ENCODE data around the gene IVD. TPM values are rescaled to one million over a fixed set of nuclear protein-coding genes. Genes with fewer than 3 reads are reported as not detected.

IVD gene
- total and polyA plus RNA-seq, 2 experiments from 2014 or later: 96.1 to 114 TPM

- Histone ChIP-seq H3K27me3 (no peaks in the 10 kb centered on the region), H3K4me3 (no peak overlapping the region), H3K36me3 (peaks cover 22% of the 10 kb centered on the region), H3K9me3 (ENCODE audit: low read depth) (no peaks in the 10 kb centered on the region), H3K4me1 (ENCODE audit: low read depth) (peaks cover 5% of the 10 kb centered on the region), H3K27ac (no peak overlapping the region)
- DNase-seq (ENCODE audit: low read depth in 1 of 2, low spot score in 1 of 2): no peak
- TF ChIP-seq CTCF (IDR thresholded peaks at IDR 0.05; ENCODE audit: low read depth, low read length): no peak
Measured at GRCh38 chr15:40468898-40469331, 63.3 kb downstream of the IVD start.

- DNase-seq (ENCODE audit: low read depth in 1 of 2, low spot score in 1 of 2): peak; percentile 15 to 17
- Histone ChIP-seq H3K27ac (peak overlapping the region; percentile 82), H3K9me3 (ENCODE audit: low read depth) (no peaks in the 10 kb centered on the region), H3K27me3 (no peaks in the 10 kb centered on the region), H3K36me3 (peaks cover 14% of the 10 kb centered on the region), H3K4me1 (ENCODE audit: low read depth) (peaks cover 5% of the 10 kb centered on the region), H3K4me3 (no peak overlapping the region)
- no peak for TF ChIP-seq CTCF (IDR thresholded peaks at IDR 0.05; ENCODE audit: low read depth, low read length)
Measured at GRCh38 chr15:40469776-40470390, 64.3 kb downstream of the IVD start.

GRCh38 chr15:40470423-40471104 is 65.0 kb downstream of the IVD start, which contains the start of gene CHST14:
Gene CHST14, plus strand, starts transcription at chr15:40470984. Its CDS starts 230 bp downstream, at chr15:40471214.
- DNase-seq (ENCODE audit: low read depth in 1 of 2, low spot score in 1 of 2): peak; percentile 58 to 87
- Histone ChIP-seq H3K4me3 (peak within 1 kb of the TSS; percentile 71), H3K27me3 (no peaks in the 10 kb centered on the region), H3K36me3 (peaks cover 7% of the 10 kb centered on the region), H3K27ac (peak within 1 kb of the TSS; percentile 82), H3K9me3 (ENCODE audit: low read depth) (no peaks in the 10 kb centered on the region), H3K4me1 (ENCODE audit: low read depth) (peaks cover 5% of the 10 kb centered on the region)
- TF ChIP-seq CTCF (IDR thresholded peaks at IDR 0.05; ENCODE audit: low read depth, low read length): no peak

Other genes with a start within 250 kb of the IVD start
- 20.6 and 157 TPM in 2 replicates for gene BUB1B, start 244.7 kb upstream of the IVD start, total RNA-seq
- 10.1 and 41.0 TPM in 2 replicates for gene BUB1B, start 244.7 kb upstream of the IVD start, polyA plus RNA-seq
- 9.7 and 18.7 TPM in 2 replicates for gene PAK6, start 166.7 kb upstream of the IVD start, total RNA-seq
- gene PAK6, start 166.7 kb upstream of the IVD start, polyA plus RNA-seq: 4.2 and 8.3 TPM in 2 replicates
- gene ANKRD63, start 122.7 kb upstream of the IVD start, total RNA-seq: 24.4 and 104 TPM in 2 replicates
- gene ANKRD63, start 122.7 kb upstream of the IVD start, polyA plus RNA-seq: 13.7 and 45.7 TPM in 2 replicates
- gene PLCB2, start 97.9 kb upstream of the IVD start, total RNA-seq: 16.9 and 41.2 TPM in 2 replicates
- 28.3 and 45.9 TPM in 2 replicates for gene PLCB2, start 97.9 kb upstream of the IVD start, polyA plus RNA-seq
- gene INAFM2, start 82.1 kb upstream of the IVD start, total RNA-seq: 133 and 217 TPM in 2 replicates
- 186 and 330 TPM in 2 replicates for gene INAFM2, start 82.1 kb upstream of the IVD start, polyA plus RNA-seq
- 8.2 and 9.6 TPM in 2 replicates for gene CCDC9B, start 64.9 kb upstream of the IVD start, total RNA-seq
- 12.5 and 14.6 TPM in 2 replicates for gene CCDC9B, start 64.9 kb upstream of the IVD start, polyA plus RNA-seq
- gene PHGR1, start 54.8 kb upstream of the IVD start, total RNA-seq: not detected in 2 replicates
- gene PHGR1, start 54.8 kb upstream of the IVD start, polyA plus RNA-seq: not detected in 2 replicates
- 0.15 and 0.21 TPM in 2 replicates for gene DISP2, start 47.6 kb upstream of the IVD start, total RNA-seq
- gene DISP2, start 47.6 kb upstream of the IVD start, polyA plus RNA-seq: 0.05 TPM in 1 of 2 replicates, not detected in the other
- 25.6 and 84.3 TPM in 2 replicates for gene KNSTRN, start 23.1 kb upstream of the IVD start, total RNA-seq
- gene KNSTRN, start 23.1 kb upstream of the IVD start, polyA plus RNA-seq: 23.0 and 76.5 TPM in 2 replicates
- gene BAHD1, start 35.2 kb downstream of the IVD start, total RNA-seq: 22.9 and 29.3 TPM in 2 replicates
- gene BAHD1, start 35.2 kb downstream of the IVD start, polyA plus RNA-seq: 14.9 and 15.7 TPM in 2 replicates
- gene CHST14, start 65.2 kb downstream of the IVD start, total RNA-seq: 18.3 and 24.4 TPM in 2 replicates
- gene CHST14, start 65.2 kb downstream of the IVD start, polyA plus RNA-seq: 22.1 and 26.0 TPM in 2 replicates
- 16.7 and 20.2 TPM in 2 replicates for gene CCDC32, start 159.2 kb downstream of the IVD start, total RNA-seq
- 22.6 and 26.2 TPM in 2 replicates for gene CCDC32, start 159.2 kb downstream of the IVD start, polyA plus RNA-seq
- 20.3 and 22.7 TPM in 2 replicates for gene RPUSD2, start 163.5 kb downstream of the IVD start, total RNA-seq
- 19.7 and 20.3 TPM in 2 replicates for gene RPUSD2, start 163.5 kb downstream of the IVD start, polyA plus RNA-seq
- 1.7 and 15.2 TPM in 2 replicates for gene KNL1, start 188.5 kb downstream of the IVD start, total RNA-seq
- 1.4 and 12.1 TPM in 2 replicates for gene KNL1, start 188.5 kb downstream of the IVD start, polyA plus RNA-seq

Data from cardiac muscle cell (in vitro differentiated cells and primary cell).